Measurements from ENCODE around the gene SMYD3.

Gene SMYD3

GRCh38 chr1:245790441-245790840 is 716.6 kb downstream of the SMYD3 start:
- no peaks in the 10 kb centered on the region for H3K36me3 Mint-ChIP-seq (ENCODE audit: low read depth)
- peaks cover 23% of the 10 kb centered on the region for H3K4me1 Mint-ChIP-seq
- H3K27ac Mint-ChIP-seq = no peak overlapping the region
- H3K27me3 Mint-ChIP-seq (ENCODE audit: low read depth, poor library complexity) = no peaks in the 10 kb centered on the region
- H3K9me3 Mint-ChIP-seq = no peaks in the 10 kb centered on the region
- TF ChIP-seq CTCF (IDR thresholded peaks at IDR 0.05) = no peak
- no peak overlapping the region for H3K4me3 Mint-ChIP-seq
- no peak for DNase-seq

- Mint-ChIP-seq H3K36me3 (ENCODE audit: low read depth) (no peaks in the 10 kb centered on the region), H3K4me3 (no peak overlapping the region), H3K27me3 (ENCODE audit: low read depth, poor library complexity) (no peaks in the 10 kb centered on the region), H3K9me3 (no peaks in the 10 kb centered on the region), H3K27ac (no peak overlapping the region), H3K4me1 (peaks cover 26% of the 10 kb centered on the region)
- no peak for DNase-seq
- TF ChIP-seq CTCF (IDR thresholded peaks at IDR 0.05) = no peak
These were observed 718.2 kb downstream of the SMYD3 start for GRCh38 chr1:245788886-245789285.

GRCh38 chr1:245788269-245788668 is 718.8 kb downstream of the SMYD3 start:
- Mint-ChIP-seq H3K27me3 (ENCODE audit: low read depth, poor library complexity) (no peaks in the 10 kb centered on the region), H3K4me1 (peaks cover 26% of the 10 kb centered on the region), H3K27ac (no peak overlapping the region), H3K36me3 (ENCODE audit: low read depth) (no peaks in the 10 kb centered on the region), H3K4me3 (no peak overlapping the region), H3K9me3 (no peaks in the 10 kb centered on the region)
- no peak for TF ChIP-seq CTCF (IDR thresholded peaks at IDR 0.05)
- DNase-seq = no peak

GRCh38 chr1:245786948-245787347 is 720.1 kb downstream of the SMYD3 start:
- no peak for DNase-seq
- no peak overlapping the region for H3K4me3 Mint-ChIP-seq
- H3K27me3 Mint-ChIP-seq (ENCODE audit: low read depth, poor library complexity) = no peaks in the 10 kb centered on the region
- TF ChIP-seq CTCF (IDR thresholded peaks at IDR 0.05) = no peak
- no peaks in the 10 kb centered on the region for H3K9me3 Mint-ChIP-seq
- H3K4me1 Mint-ChIP-seq = peaks cover 26% of the 10 kb centered on the region
- H3K36me3 Mint-ChIP-seq (ENCODE audit: low read depth) = no peaks in the 10 kb centered on the region
- no peak overlapping the region for H3K27ac Mint-ChIP-seq

- Mint-ChIP-seq H3K4me3 (no peak overlapping the region), H3K27me3 (ENCODE audit: low read depth, poor library complexity) (no peaks in the 10 kb centered on the region), H3K27ac (no peak overlapping the region), H3K4me1 (peaks cover 17% of the 10 kb centered on the region), H3K9me3 (peaks cover 6% of the 10 kb centered on the region), H3K36me3 (ENCODE audit: low read depth) (peaks cover 7% of the 10 kb centered on the region)
- DNase-seq = no peak
- no peak for TF ChIP-seq CTCF (IDR thresholded peaks at IDR 0.05)
These were observed 727.0 kb downstream of the SMYD3 start for GRCh38 chr1:245779797-245780755.

GRCh38 chr1:245777752-245778151 is 729.3 kb downstream of the SMYD3 start:
- H3K9me3 Mint-ChIP-seq = peaks cover 11% of the 10 kb centered on the region
- TF ChIP-seq CTCF (IDR thresholded peaks at IDR 0.05) = no peak
- DNase-seq = no peak
- H3K4me1 Mint-ChIP-seq = peaks cover 17% of the 10 kb centered on the region
- no peaks in the 10 kb centered on the region for H3K27me3 Mint-ChIP-seq (ENCODE audit: low read depth, poor library complexity)
- no peak overlapping the region for H3K27ac Mint-ChIP-seq
- H3K4me3 Mint-ChIP-seq = no peak overlapping the region
- peaks cover 7% of the 10 kb centered on the region for H3K36me3 Mint-ChIP-seq (ENCODE audit: low read depth)

Measured in nephron progenitor cell (in vitro differentiated cells).